ENCODE measurements around the gene ANXA4. TPM values are rescaled to one million over a fixed set of nuclear protein-coding genes. Genes with fewer than 3 reads are reported as not detected.
"Not testable (repeated sequence)": the region's sequence is repeated elsewhere in the genome, so short reads cannot be mapped to it uniquely, and the experiment has no call there.

The ANXA4 gene
- total and polyA plus RNA-seq, 9 donors, result 20.2 to 51.1 (median 30.3) TPM

GRCh38 chr2:69701100-69701945, 40.6 kb upstream of the ANXA4 start:
- Histone ChIP-seq H3K36me3 (ENCODE audit: control insufficient read depth, insufficient read depth, low read length) (no peaks in the 10 kb centered on the region), H3K27me3 (ENCODE audit: control insufficient read depth, insufficient read depth, low read length) (no peaks in the 10 kb centered on the region), H3K9me3 (replicated peaks; ENCODE audit: control insufficient read depth, low read depth, low read length) (no peaks in the 10 kb centered on the region), H3K27ac (ENCODE audit: low read length) (no peak overlapping the region), H3K4me1 (ENCODE audit: control insufficient read depth, insufficient read depth, low read length) (no peaks in the 10 kb centered on the region), H3K4me3 (ENCODE audit: low read length) (no peak overlapping the region)
- 87% methylated on average over 4 of the region's 9 CpGs for WGBS (ENCODE audit: insufficient coverage)
- DNase-seq, result no peak

GRCh38 chr2:69703189-69703588, 38.7 kb upstream of the ANXA4 start:
- Histone ChIP-seq H3K9me3 (replicated peaks; ENCODE audit: control insufficient read depth, low read depth, low read length) (no peaks in the 10 kb centered on the region), H3K27ac (ENCODE audit: low read length) (no peak overlapping the region), H3K4me1 (ENCODE audit: control insufficient read depth, insufficient read depth, low read length) (no peaks in the 10 kb centered on the region), H3K27me3 (ENCODE audit: control insufficient read depth, insufficient read depth, low read length) (no peaks in the 10 kb centered on the region), H3K36me3 (ENCODE audit: control insufficient read depth, insufficient read depth, low read length) (no peaks in the 10 kb centered on the region), H3K4me3 (ENCODE audit: low read length) (no peak overlapping the region)
- no peak for DNase-seq
- no CpG with 5 or more reads among the region's 3 CpGs for WGBS (ENCODE audit: insufficient coverage)

- WGBS (ENCODE audit: insufficient coverage), result 75% methylated on average over 5 of the region's 5 CpGs
- no peaks in the 10 kb centered on the region for H3K9me3 ChIP-seq (replicated peaks; ENCODE audit: control insufficient read depth, low read depth, low read length)
- no peak overlapping the region for H3K27ac ChIP-seq (ENCODE audit: low read length)
- H3K4me3 ChIP-seq (ENCODE audit: low read length), result no peak overlapping the region
- no peaks in the 10 kb centered on the region for H3K4me1 ChIP-seq (ENCODE audit: control insufficient read depth, insufficient read depth, low read length)
- H3K27me3 ChIP-seq (ENCODE audit: control insufficient read depth, insufficient read depth, low read length), result no peaks in the 10 kb centered on the region
- no peaks in the 10 kb centered on the region for H3K36me3 ChIP-seq (ENCODE audit: control insufficient read depth, insufficient read depth, low read length)
- no peak for DNase-seq
Measured at GRCh38 chr2:69704446-69704845, 37.5 kb upstream of the ANXA4 start.

- Histone ChIP-seq H3K9me3 (replicated peaks; ENCODE audit: control insufficient read depth, low read depth, low read length) (no peaks in the 10 kb centered on the region), H3K4me3 (ENCODE audit: low read length) (no peak overlapping the region), H3K36me3 (ENCODE audit: control insufficient read depth, insufficient read depth, low read length) (no peaks in the 10 kb centered on the region), H3K27ac (ENCODE audit: low read length) (no peak overlapping the region), H3K27me3 (ENCODE audit: control insufficient read depth, insufficient read depth, low read length) (no peaks in the 10 kb centered on the region), H3K4me1 (ENCODE audit: control insufficient read depth, insufficient read depth, low read length) (no peaks in the 10 kb centered on the region)
- WGBS (ENCODE audit: insufficient coverage), result 64% methylated on average over 1 of the region's 5 CpGs
- no peak for DNase-seq
Measured at GRCh38 chr2:69709290-69709689, 32.6 kb upstream of the ANXA4 start.

- Histone ChIP-seq H3K4me3 (ENCODE audit: low read length) (no peak overlapping the region), H3K36me3 (ENCODE audit: control insufficient read depth, insufficient read depth, low read length) (no peaks in the 10 kb centered on the region), H3K9me3 (replicated peaks; ENCODE audit: control insufficient read depth, low read depth, low read length) (no peaks in the 10 kb centered on the region), H3K27ac (ENCODE audit: low read length) (no peak overlapping the region), H3K4me1 (ENCODE audit: control insufficient read depth, insufficient read depth, low read length) (no peaks in the 10 kb centered on the region), H3K27me3 (ENCODE audit: control insufficient read depth, insufficient read depth, low read length) (no peaks in the 10 kb centered on the region)
- 100% methylated on average over 1 of the region's 3 CpGs for WGBS (ENCODE audit: insufficient coverage)
- no peak for DNase-seq
Measured at GRCh38 chr2:69711971-69712370, 30.0 kb upstream of the ANXA4 start.

GRCh38 chr2:69714024-69714423, 27.9 kb upstream of the ANXA4 start:
- Histone ChIP-seq H3K36me3 (ENCODE audit: control insufficient read depth, insufficient read depth, low read length) (no peaks in the 10 kb centered on the region), H3K4me3 (ENCODE audit: low read length) (no peak overlapping the region), H3K9me3 (replicated peaks; ENCODE audit: control insufficient read depth, low read depth, low read length) (no peaks in the 10 kb centered on the region), H3K27me3 (ENCODE audit: control insufficient read depth, insufficient read depth, low read length) (no peaks in the 10 kb centered on the region), H3K27ac (ENCODE audit: low read length) (no peak overlapping the region), H3K4me1 (ENCODE audit: control insufficient read depth, insufficient read depth, low read length) (no peaks in the 10 kb centered on the region)
- 90% methylated on average over 2 of the region's 6 CpGs for WGBS (ENCODE audit: insufficient coverage)
- DNase-seq, result no peak

GRCh38 chr2:69714539-69715220, 27.3 kb upstream of the ANXA4 start:
- not testable (repeated sequence) for H3K4me1 ChIP-seq (ENCODE audit: control insufficient read depth, insufficient read depth, low read length); H3K27ac ChIP-seq (ENCODE audit: low read length); H3K4me3 ChIP-seq (ENCODE audit: low read length); H3K9me3 ChIP-seq (replicated peaks; ENCODE audit: control insufficient read depth, low read depth, low read length); H3K36me3 ChIP-seq (ENCODE audit: control insufficient read depth, insufficient read depth, low read length); H3K27me3 ChIP-seq (ENCODE audit: control insufficient read depth, insufficient read depth, low read length)
- WGBS (ENCODE audit: insufficient coverage), result 13% methylated on average over 5 of the region's 9 CpGs
- peak; percentile 75 for DNase-seq

- H3K36me3 ChIP-seq (ENCODE audit: control insufficient read depth, insufficient read depth, low read length), result no peaks in the 10 kb centered on the region
- no peaks in the 10 kb centered on the region for H3K4me1 ChIP-seq (ENCODE audit: control insufficient read depth, insufficient read depth, low read length)
- WGBS (ENCODE audit: insufficient coverage), result no CpG with 5 or more reads among the region's 1 CpG
- H3K4me3 ChIP-seq (ENCODE audit: low read length), result no peak overlapping the region
- no peak for DNase-seq
- H3K27me3 ChIP-seq (ENCODE audit: control insufficient read depth, insufficient read depth, low read length), result no peaks in the 10 kb centered on the region
- no peaks in the 10 kb centered on the region for H3K9me3 ChIP-seq (replicated peaks; ENCODE audit: control insufficient read depth, low read depth, low read length)
- no peak overlapping the region for H3K27ac ChIP-seq (ENCODE audit: low read length)
Measured at GRCh38 chr2:69715964-69716363, 26.0 kb upstream of the ANXA4 start.

- H3K36me3 ChIP-seq (ENCODE audit: control insufficient read depth, insufficient read depth, low read length), result no peaks in the 10 kb centered on the region
- H3K4me1 ChIP-seq (ENCODE audit: control insufficient read depth, insufficient read depth, low read length), result no peaks in the 10 kb centered on the region
- no peaks in the 10 kb centered on the region for H3K9me3 ChIP-seq (replicated peaks; ENCODE audit: control insufficient read depth, low read depth, low read length)
- H3K27ac ChIP-seq (ENCODE audit: low read length), result no peak overlapping the region
- no peak overlapping the region for H3K4me3 ChIP-seq (ENCODE audit: low read length)
- no peaks in the 10 kb centered on the region for H3K27me3 ChIP-seq (ENCODE audit: control insufficient read depth, insufficient read depth, low read length)
- WGBS (ENCODE audit: insufficient coverage), result 53% methylated on average over 11 of the region's 13 CpGs
- DNase-seq, result no peak
Measured at GRCh38 chr2:69716555-69717120, 25.3 kb upstream of the ANXA4 start.

GRCh38 chr2:69717186-69717585, 24.7 kb upstream of the ANXA4 start:
- no peaks in the 10 kb centered on the region for H3K9me3 ChIP-seq (replicated peaks; ENCODE audit: control insufficient read depth, low read depth, low read length)
- H3K4me3 ChIP-seq (ENCODE audit: low read length), result no peak overlapping the region
- DNase-seq, result no peak
- H3K27ac ChIP-seq (ENCODE audit: low read length), result no peak overlapping the region
- H3K27me3 ChIP-seq (ENCODE audit: control insufficient read depth, insufficient read depth, low read length), result no peaks in the 10 kb centered on the region
- 100% methylated on average over 1 of the region's 2 CpGs for WGBS (ENCODE audit: insufficient coverage)
- H3K36me3 ChIP-seq (ENCODE audit: control insufficient read depth, insufficient read depth, low read length), result no peaks in the 10 kb centered on the region
- H3K4me1 ChIP-seq (ENCODE audit: control insufficient read depth, insufficient read depth, low read length), result no peaks in the 10 kb centered on the region
